ENCODE data around the gene ANLN. TPM values are rescaled to one million over a fixed set of nuclear protein-coding genes. Genes with fewer than 3 reads are reported as not detected.
"Not testable (repeated sequence)": the region's sequence is repeated elsewhere in the genome, so short reads cannot be mapped to it uniquely, and the experiment has no call there.

Gene ANLN
- total and polyA plus RNA-seq, 4 donors: 12.4 to 35.5 (median 18.7) TPM

GRCh38 chr7:36472141-36472729, 82.6 kb downstream of the ANLN start:
- H3K27ac ChIP-seq (ENCODE audit: low read depth, low read length): no peak overlapping the region
- H3K27me3 ChIP-seq (ENCODE audit: control insufficient read depth, insufficient read depth, low read length): no peaks in the 10 kb centered on the region
- H3K4me3 ChIP-seq (ENCODE audit: low read depth, low read length): no peak overlapping the region
- no peaks in the 10 kb centered on the region for H3K4me1 ChIP-seq (ENCODE audit: control insufficient read depth, insufficient read depth, low read length)
- H3K9me3 ChIP-seq (ENCODE audit: control insufficient read depth, insufficient read depth, low read length): no peaks in the 10 kb centered on the region
- no peak for DNase-seq (ENCODE audit: low read depth in 4 of 6, low spot score in 6 of 6)
- no peaks in the 10 kb centered on the region for H3K36me3 ChIP-seq (ENCODE audit: control insufficient read depth, insufficient read depth, low read length)
- WGBS (ENCODE audit: insufficient coverage): no CpG with 5 or more reads among the region's 3 CpGs

GRCh38 chr7:36473454-36474282, 84.0 kb downstream of the ANLN start:
- peak in 2 of 6 donors; percentile 31 to 54 for DNase-seq (ENCODE audit: low read depth in 4 of 6, low spot score in 6 of 6)
- Histone ChIP-seq H3K36me3 (ENCODE audit: control insufficient read depth, insufficient read depth, low read length) (no peaks in the 10 kb centered on the region), H3K4me3 (ENCODE audit: low read depth, low read length) (no peak overlapping the region), H3K27me3 (ENCODE audit: control insufficient read depth, insufficient read depth, low read length) (no peaks in the 10 kb centered on the region), H3K27ac (ENCODE audit: low read depth, low read length) (no peak overlapping the region), H3K9me3 (ENCODE audit: control insufficient read depth, insufficient read depth, low read length) (no peaks in the 10 kb centered on the region), H3K4me1 (ENCODE audit: control insufficient read depth, insufficient read depth, low read length) (no peaks in the 10 kb centered on the region)
- 69% methylated on average over 11 of the region's 12 CpGs for WGBS (ENCODE audit: insufficient coverage)

- H3K27ac ChIP-seq (ENCODE audit: low read depth, low read length): no peak overlapping the region
- H3K9me3 ChIP-seq (ENCODE audit: control insufficient read depth, insufficient read depth, low read length): no peaks in the 10 kb centered on the region
- 70% methylated on average over 6 of the region's 6 CpGs for WGBS (ENCODE audit: insufficient coverage)
- no peaks in the 10 kb centered on the region for H3K4me1 ChIP-seq (ENCODE audit: control insufficient read depth, insufficient read depth, low read length)
- no peaks in the 10 kb centered on the region for H3K27me3 ChIP-seq (ENCODE audit: control insufficient read depth, insufficient read depth, low read length)
- no peaks in the 10 kb centered on the region for H3K36me3 ChIP-seq (ENCODE audit: control insufficient read depth, insufficient read depth, low read length)
- no peak for DNase-seq (ENCODE audit: low read depth in 4 of 6, low spot score in 6 of 6)
- no peak overlapping the region for H3K4me3 ChIP-seq (ENCODE audit: low read depth, low read length)
Measured at GRCh38 chr7:36474283-36475010, 84.8 kb downstream of the ANLN start.

GRCh38 chr7:36475011-36475342, 85.3 kb downstream of the ANLN start:
- no peak for DNase-seq (ENCODE audit: low read depth in 4 of 6, low spot score in 6 of 6)
- Histone ChIP-seq H3K27me3 (ENCODE audit: control insufficient read depth, insufficient read depth, low read length) (no peaks in the 10 kb centered on the region), H3K4me1 (ENCODE audit: control insufficient read depth, insufficient read depth, low read length) (no peaks in the 10 kb centered on the region), H3K9me3 (ENCODE audit: control insufficient read depth, insufficient read depth, low read length) (no peaks in the 10 kb centered on the region), H3K4me3 (ENCODE audit: low read depth, low read length) (no peak overlapping the region), H3K36me3 (ENCODE audit: control insufficient read depth, insufficient read depth, low read length) (no peaks in the 10 kb centered on the region), H3K27ac (ENCODE audit: low read depth, low read length) (no peak overlapping the region)

- WGBS (ENCODE audit: insufficient coverage): no CpG with 5 or more reads among the region's 3 CpGs
Measured at GRCh38 chr7:36475381-36475780, 85.7 kb downstream of the ANLN start.

GRCh38 chr7:36478745-36479144, 89.1 kb downstream of the ANLN start:
- Histone ChIP-seq H3K9me3 (ENCODE audit: control insufficient read depth, insufficient read depth, low read length) (peaks cover 2% of the 10 kb centered on the region), H3K4me3 (ENCODE audit: low read depth, low read length) (no peak overlapping the region), H3K36me3 (ENCODE audit: control insufficient read depth, insufficient read depth, low read length) (no peaks in the 10 kb centered on the region), H3K4me1 (ENCODE audit: control insufficient read depth, insufficient read depth, low read length) (no peaks in the 10 kb centered on the region), H3K27me3 (ENCODE audit: control insufficient read depth, insufficient read depth, low read length) (no peaks in the 10 kb centered on the region), H3K27ac (ENCODE audit: low read depth, low read length) (no peak overlapping the region)
- DNase-seq (ENCODE audit: low read depth in 4 of 6, low spot score in 6 of 6): no peak
- no CpG with 5 or more reads among the region's 2 CpGs for WGBS (ENCODE audit: insufficient coverage)

More at GRCh38 chr7:36475381-36475780, 85.7 kb downstream of the ANLN start:
- Histone ChIP-seq H3K9me3 (ENCODE audit: control insufficient read depth, insufficient read depth, low read length) (no peaks in the 10 kb centered on the region), H3K27ac (ENCODE audit: low read depth, low read length) (no peak overlapping the region), H3K4me3 (ENCODE audit: low read depth, low read length) (no peak overlapping the region), H3K27me3 (ENCODE audit: control insufficient read depth, insufficient read depth, low read length) (no peaks in the 10 kb centered on the region), H3K36me3 (ENCODE audit: control insufficient read depth, insufficient read depth, low read length) (no peaks in the 10 kb centered on the region), H3K4me1 (ENCODE audit: control insufficient read depth, insufficient read depth, low read length) (no peaks in the 10 kb centered on the region)
- no peak for DNase-seq (ENCODE audit: low read depth in 4 of 6, low spot score in 6 of 6)

- H3K9me3 ChIP-seq (ENCODE audit: control insufficient read depth, insufficient read depth, low read length); H3K4me1 ChIP-seq (ENCODE audit: control insufficient read depth, insufficient read depth, low read length); H3K4me3 ChIP-seq (ENCODE audit: low read depth, low read length); H3K27me3 ChIP-seq (ENCODE audit: control insufficient read depth, insufficient read depth, low read length); H3K36me3 ChIP-seq (ENCODE audit: control insufficient read depth, insufficient read depth, low read length); H3K27ac ChIP-seq (ENCODE audit: low read depth, low read length): not testable (repeated sequence)
- 51% methylated on average over 3 of the region's 4 CpGs for WGBS (ENCODE audit: insufficient coverage)
- peak in 1 of 6 donors; percentile 59 for DNase-seq (ENCODE audit: low read depth in 4 of 6, low spot score in 6 of 6)
Measured at GRCh38 chr7:36483853-36484252, 94.2 kb downstream of the ANLN start.

GRCh38 chr7:36484265-36484664, 94.6 kb downstream of the ANLN start:
- H3K36me3 ChIP-seq (ENCODE audit: control insufficient read depth, insufficient read depth, low read length): no peaks in the 10 kb centered on the region
- 75% methylated on average over 4 of the region's 8 CpGs for WGBS (ENCODE audit: insufficient coverage)
- no peak overlapping the region for H3K4me3 ChIP-seq (ENCODE audit: low read depth, low read length)
- H3K4me1 ChIP-seq (ENCODE audit: control insufficient read depth, insufficient read depth, low read length): peaks cover 8% of the 10 kb centered on the region
- H3K9me3 ChIP-seq (ENCODE audit: control insufficient read depth, insufficient read depth, low read length): peaks cover 2% of the 10 kb centered on the region
- no peak for DNase-seq (ENCODE audit: low read depth in 4 of 6, low spot score in 6 of 6)
- no peaks in the 10 kb centered on the region for H3K27me3 ChIP-seq (ENCODE audit: control insufficient read depth, insufficient read depth, low read length)
- no peak overlapping the region for H3K27ac ChIP-seq (ENCODE audit: low read depth, low read length)

- WGBS (ENCODE audit: insufficient coverage): 38% methylated on average over 1 of the region's 4 CpGs
- H3K27me3 ChIP-seq (ENCODE audit: control insufficient read depth, insufficient read depth, low read length): no peaks in the 10 kb centered on the region
- H3K4me3 ChIP-seq (ENCODE audit: low read depth, low read length): no peak overlapping the region
- H3K27ac ChIP-seq (ENCODE audit: low read depth, low read length): no peak overlapping the region
- peaks cover 11% of the 10 kb centered on the region for H3K4me1 ChIP-seq (ENCODE audit: control insufficient read depth, insufficient read depth, low read length)
- H3K9me3 ChIP-seq (ENCODE audit: control insufficient read depth, insufficient read depth, low read length): no peaks in the 10 kb centered on the region
- DNase-seq (ENCODE audit: low read depth in 4 of 6, low spot score in 6 of 6): peak in 2 of 6 donors; percentile 45 to 46
- no peaks in the 10 kb centered on the region for H3K36me3 ChIP-seq (ENCODE audit: control insufficient read depth, insufficient read depth, low read length)
Measured at GRCh38 chr7:36486336-36486735, 96.7 kb downstream of the ANLN start.
